HuH-7.5 (cell line): Measurements from ENCODE around the gene HYAL2.
A peak's percentile ranks its signal among the peaks of the same experiment; 100 is the strongest.
"Not testable (repeated sequence)": the region's sequence is repeated elsewhere in the genome, so short reads cannot be mapped to it uniquely, and the experiment has no call there.

Experiments
- DNase-seq: peaks from one replicate; pipeline ENCODE4 v3.0.0; 2011; ENCODE audit warnings: low spot score

The HYAL2 gene

DNA sequence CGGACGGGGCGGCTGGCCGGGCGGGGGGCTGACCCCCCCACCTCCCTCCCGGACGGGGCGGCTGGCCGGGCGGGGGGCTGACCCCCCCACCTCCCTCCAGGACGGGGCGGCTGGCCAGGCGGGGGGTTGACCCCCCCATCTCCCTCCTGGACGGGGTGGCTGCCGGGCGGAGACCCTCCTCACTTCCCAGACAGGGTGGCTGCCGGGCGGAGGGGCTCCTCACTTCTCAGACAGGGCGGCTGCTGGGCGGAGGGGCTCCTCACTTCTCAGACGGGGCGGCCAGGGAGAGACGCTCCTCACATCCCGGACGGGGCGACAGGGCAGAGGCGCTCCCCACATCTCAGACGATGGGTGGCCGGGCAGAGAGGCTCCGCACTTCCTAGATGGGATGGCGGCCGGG, 10.5 kb downstream of the HYAL2 start:
- DNase-seq = not testable (repeated sequence)

- no peak for DNase-seq
Measured at GRCh38 chr3:50304601-50305000, 17.9 kb downstream of the HYAL2 start.

GRCh38 chr3:50303013-50303815, 19.3 kb downstream of the HYAL2 start, which contains the start of gene HYAL1:
TSS of gene HYAL1 (minus strand) at chr3:50303574. CDS start at chr3:50302956, 618 bp downstream.
- DNase-seq = no peak

DNA sequence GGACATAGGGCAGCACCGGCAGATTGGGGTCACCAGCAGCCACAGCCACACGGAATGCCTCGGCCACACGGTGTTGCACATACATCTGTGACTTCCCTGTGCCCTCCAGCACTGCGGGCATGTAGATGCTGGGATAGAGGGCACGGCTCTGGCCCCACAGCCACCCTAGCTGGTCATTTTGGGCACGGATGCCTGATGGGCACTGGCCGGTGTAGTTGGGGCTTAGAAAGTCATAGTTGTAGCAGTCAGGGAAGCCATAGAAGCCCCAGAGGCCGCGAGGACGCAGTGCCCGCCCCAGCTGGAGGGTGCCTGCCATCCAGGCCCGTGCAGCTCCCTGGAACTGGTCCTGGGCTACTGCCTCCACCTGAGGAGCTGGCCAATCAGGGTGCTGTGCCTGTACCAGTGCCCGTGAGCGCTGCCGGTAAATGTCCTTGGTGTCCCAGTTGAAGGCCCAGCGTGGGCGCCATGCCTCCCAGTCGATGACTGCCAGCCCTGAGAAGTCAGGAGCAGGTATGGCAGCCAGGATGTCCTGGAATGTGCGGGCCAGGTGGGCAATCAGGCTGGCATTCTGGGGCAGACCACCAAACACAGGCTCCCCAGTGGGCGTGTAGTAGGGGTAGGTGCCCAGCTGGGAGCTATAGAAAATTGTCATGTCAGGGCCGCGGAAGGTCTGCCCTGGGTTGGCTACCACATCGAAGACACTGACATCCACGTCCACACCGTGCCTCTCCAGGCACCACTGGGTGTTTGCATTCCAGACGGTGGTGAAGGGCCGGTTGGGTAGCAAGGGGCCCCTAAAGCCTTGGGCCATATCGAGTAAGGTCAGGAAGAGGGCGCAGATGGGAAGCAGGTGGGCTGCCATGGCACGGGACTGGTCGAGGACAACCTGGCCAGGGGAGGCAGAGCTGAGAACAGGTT, 20.2 kb downstream of the HYAL2 start:
- DNase-seq = no peak

- DNase-seq = no peak
Measured at GRCh38 chr3:50300681-50301254, 21.8 kb downstream of the HYAL2 start.

DNA sequence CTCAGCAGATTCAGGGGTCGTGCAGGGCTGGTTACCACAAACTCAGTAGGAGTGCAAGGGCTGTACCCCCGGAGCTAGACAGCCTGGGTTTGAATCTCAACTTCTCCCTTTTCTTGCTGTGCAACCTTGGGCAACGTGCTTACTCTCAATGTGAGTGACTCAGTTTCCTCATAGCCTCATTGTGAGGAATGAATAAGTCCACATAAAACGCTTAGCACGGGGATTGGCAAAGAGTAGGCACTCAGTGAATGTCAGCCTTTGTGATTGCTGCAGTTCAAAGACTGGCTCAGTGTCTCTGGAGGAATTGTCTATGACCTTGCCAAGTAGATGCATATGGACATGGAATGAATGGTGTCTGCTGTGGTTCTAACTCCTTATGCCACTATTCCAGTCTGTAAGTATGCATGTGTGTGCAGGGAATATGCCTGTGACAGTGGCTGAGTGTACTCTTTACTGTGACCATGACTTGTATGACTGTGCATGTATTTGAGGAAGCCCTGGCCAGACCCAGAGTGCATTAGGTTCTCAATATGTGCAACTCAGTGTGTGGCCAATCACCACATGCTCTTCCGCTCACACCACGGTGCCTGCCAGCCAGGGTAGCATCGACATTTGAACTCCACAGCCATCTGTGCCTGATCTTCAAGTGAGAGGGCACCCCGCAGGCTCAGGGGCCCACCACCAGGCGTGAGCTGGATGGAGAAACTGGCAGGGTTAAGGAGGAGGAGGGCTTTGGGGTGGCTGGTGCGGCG, 22.4 kb downstream of the HYAL2 start:
- DNase-seq = no peak

DNA sequence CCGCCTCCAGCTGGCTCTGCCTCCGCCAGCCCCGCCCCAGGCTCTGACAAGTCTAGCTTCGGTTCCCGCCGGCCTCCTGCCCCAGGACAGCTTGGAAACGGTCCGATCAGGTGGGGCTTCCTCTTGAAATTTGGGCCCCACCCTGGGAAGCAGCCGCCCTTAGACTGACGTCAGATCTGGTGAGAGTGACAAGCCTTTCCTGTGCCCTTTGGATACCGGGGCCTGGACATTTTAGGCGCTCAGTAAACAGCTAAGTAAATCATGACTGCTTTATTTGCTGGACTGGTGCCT, 23.0 kb downstream of the HYAL2 start:
- DNase-seq = no peak

GRCh38 chr3:50298836-50299637, 23.5 kb downstream of the HYAL2 start, which contains the start of the genes HYAL3 and NAA80:
TSS of gene HYAL3 (minus strand) at chr3:50299405. CDS start at chr3:50295602, 3,803 bp downstream.
TSS of gene NAA80 (minus strand) at chr3:50299405. CDS start at chr3:50297463, 1,942 bp downstream.
- DNase-seq = peak; percentile 98

- peak; percentile 57 for DNase-seq
Measured at GRCh38 chr3:50297896-50298725, 24.4 kb downstream of the HYAL2 start.

- DNase-seq = no peak
Measured at GRCh38 chr3:50297384-50297775, 25.2 kb downstream of the HYAL2 start.

DNA sequence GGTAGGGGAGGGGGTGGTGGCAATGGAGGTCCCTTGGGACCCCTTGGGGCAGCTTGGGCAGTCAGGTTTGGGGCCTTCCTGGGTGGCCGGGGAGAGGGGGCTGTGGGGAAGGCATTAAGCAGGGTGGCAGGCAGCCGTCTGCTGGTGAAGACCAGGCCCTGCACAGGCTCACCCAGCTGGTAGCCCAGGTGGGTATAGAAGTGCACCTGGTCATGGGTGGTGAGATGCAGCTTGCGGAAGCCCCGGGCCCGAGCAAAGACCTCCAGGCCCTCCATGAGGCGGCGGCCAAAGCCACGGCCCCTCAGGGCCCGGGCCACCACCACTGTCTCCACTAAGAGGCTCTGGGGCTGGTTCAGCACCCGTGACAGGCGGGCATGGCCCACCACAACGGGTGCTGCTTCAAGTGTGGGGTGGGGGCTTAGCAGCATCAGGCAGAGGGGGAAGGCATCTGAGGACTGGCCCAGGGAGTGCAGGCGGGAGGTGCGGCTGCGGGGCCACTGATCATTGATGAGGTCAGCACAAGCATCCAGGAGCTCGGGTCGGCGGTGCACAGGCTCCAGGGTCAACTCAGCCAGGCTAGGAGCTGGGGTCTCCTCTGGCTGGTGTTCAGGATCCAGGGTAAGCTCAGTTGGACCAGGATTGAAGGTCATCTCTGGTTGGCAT, 25.7 kb downstream of the HYAL2 start:
- DNase-seq = no peak

GRCh38 chr3:50295553-50296431, 26.8 kb downstream of the HYAL2 start:
- no peak for DNase-seq

GRCh38 chr3:50294492-50295403, 27.8 kb downstream of the HYAL2 start:
- DNase-seq = no peak

- no peak for DNase-seq
Measured at GRCh38 chr3:50294089-50294488, 28.5 kb downstream of the HYAL2 start.

GRCh38 chr3:50293079-50293801, 29.3 kb downstream of the HYAL2 start:
- no peak for DNase-seq

DNA sequence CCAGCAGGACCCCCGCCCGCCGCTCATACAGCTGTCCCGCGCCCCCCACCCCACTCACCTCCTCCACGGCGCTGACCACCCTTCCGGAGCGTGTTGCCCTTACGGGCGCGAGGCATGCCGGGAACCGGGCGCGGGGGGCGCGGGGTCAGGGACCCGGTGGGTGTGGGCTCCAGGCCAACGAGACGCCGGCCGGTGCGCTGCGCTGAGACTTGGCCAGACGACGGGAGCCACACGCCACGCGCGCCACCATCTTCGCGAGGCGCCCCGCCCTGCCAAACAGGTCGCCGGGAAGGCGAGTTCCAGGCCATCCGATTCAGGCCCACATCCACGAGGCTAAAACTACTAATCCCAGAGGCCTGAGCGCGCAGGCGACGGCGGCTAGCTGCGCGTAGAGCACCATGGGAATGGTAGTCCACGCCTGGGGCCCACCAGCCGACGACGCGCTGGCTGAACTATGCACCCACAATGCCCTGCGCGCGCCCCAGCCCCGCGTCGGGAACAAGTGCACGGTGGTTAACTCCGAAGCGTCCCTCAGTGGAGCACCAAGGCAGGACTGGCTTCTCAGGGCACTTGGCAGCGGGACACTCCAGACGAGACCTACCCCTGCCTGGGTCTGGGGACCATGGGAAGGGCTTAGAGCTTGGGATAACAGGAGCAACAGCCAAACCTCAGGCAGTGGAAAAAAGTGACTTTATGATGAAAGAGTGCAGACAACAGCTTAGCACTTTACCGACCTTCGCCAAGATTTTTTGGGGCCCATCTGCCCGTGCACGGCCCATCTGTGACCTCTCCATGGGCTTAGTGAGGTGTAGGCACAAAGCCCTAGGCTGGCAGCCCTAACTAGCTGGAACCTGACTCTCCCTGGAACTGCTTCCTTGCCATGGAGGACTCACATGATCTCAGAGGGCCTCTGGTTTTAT, 30.1 kb downstream of the HYAL2 start, which contains the start of gene IFRD2:
Gene IFRD2, minus strand, starts transcription at position 271 of the 920 bp plus-strand sequence. Its CDS starts 155 bp downstream, at position 116.
- peak; percentile 94 for DNase-seq
